Hippocampal formation (tissue), 2 donors: ENCODE data around the gene PTPDC1.
A peak's percentile ranks its signal among the peaks of the same experiment; 100 is the strongest.

ENCODE experiments used
- DNase-seq, 2 donors: peaks; one replicate each; lab custom pipeline; 2025; lab: John Stamatoyannopoulos, UW

PTPDC1 gene

DNA sequence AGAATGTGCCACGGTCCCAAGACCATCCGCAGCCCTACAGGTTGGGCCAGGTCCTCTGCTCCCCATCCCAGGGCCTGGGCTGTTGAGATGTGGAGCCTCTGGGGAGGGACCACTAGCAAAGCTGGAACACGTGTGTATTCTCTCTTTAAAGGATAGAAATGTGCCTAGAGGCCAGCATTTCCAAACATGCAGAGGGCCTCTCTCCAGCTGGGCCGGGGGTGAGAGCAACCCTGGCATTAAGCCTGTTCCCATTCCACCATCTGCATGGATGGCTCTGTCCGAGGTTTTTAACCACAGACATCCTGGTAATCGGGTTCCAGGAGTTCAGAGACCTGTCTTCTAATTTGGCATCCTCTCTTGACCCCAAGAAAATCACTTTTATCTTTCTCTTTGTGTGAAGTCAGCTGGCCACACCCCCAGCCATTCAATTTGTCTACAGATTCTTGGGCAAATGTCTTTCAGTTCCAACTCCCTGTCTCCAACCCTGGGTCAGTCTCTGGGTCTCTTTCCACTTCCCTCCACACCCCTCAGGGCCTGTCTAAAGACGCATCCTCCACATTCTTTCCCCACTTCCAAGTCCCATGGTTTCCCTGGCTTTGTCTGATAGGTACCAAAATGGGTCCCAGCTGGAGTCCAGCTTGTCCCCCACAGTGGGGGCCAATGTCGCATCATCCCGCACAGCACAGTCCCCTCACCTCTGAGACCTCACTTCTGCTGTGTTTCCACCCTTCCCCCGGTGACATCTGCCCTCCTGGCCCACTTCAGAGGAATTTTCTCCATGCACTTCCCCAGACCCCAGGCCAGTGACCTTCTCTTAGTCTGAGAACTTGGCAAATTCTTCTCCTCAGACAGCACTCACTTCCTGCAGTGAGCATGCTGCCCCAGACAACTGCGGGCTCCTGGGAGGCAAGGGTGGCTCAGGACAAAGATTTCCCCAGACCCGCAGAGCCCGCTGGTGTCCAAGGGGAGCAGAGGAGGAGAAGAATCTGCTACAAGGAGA, 56.8 kb downstream of the PTPDC1 start:
- DNase-seq, result no peak

DNA sequence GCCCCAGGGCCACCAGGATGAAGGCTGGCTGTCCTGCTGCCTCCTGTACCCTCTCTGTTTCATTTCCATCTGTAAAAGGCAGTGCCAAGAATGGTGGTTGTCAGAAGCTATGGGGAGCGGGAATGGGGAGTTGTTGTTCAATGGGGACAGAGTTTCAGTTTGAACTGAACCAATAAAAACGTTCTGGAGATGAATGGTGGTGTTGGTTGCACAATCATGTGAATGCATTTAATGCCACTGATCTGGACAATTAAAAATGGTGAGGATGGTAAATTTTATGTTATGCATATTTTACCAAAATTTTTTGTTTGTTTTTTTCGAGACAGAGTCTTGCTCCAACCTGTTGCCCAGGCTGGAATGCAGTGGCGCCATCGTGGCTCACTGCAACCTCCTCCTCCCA, 58.1 kb downstream of the PTPDC1 start:
- no peak for DNase-seq

DNA sequence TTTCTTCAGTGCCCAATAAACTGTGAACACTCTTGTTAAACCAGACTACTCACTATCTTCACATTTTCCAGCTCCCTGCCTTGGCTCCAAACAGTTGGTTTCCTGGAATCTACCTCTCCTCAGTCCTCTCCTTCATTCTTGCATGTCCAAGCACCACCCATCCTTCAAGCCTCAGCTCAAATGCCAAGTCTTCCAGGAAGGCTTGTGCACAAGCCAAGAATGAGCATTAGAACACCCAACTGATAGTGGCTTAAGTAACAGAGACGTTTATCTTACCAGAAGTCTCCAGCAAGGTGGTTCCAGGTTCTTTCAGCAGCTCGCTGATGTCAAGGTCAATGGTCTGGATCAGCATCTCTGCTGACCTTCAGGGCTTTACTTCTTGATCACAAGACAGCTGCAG, 60.1 kb downstream of the PTPDC1 start:
- no peak for DNase-seq

DNA sequence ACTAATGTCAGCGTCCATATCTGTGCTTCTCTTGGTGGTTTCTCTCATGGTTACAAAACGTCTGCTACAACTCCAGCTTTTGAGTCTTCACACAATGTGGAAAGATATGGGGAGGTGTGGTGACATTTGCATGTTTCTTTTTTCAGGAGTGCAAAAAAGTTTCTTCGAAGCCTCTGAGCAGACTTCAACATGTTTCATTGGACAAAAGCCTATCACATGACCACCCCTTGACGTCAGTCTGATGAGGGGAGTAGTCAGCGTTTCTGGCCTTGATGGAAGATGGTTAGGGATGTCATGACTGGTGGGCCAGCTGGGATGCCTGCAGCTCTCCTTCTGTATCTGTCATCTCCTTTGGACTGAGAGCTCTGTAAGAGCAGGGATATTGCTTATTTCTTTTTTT, 61.4 kb downstream of the PTPDC1 start:
- DNase-seq, result no peak

DNA sequence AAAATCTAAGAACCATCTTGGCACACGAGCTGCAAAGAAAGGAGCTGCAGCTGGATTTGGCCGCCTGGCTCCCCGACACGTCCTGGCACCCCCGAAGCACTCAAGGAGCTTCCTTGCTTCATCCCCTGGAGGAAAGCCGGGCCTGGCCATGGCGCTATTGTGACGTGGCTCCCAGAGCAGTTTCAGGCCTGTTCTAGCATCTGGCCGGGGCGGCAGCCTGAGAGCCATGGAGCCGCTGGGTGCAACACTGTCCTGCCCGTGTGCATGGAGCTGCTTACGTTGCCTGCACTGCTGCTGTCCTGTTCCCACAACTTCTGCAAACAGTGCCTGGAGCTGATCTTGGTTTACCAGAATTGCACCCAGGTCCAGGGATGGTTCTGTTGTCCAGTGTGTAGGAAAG, 63.5 kb downstream of the PTPDC1 start:
- no peak for DNase-seq

DNA sequence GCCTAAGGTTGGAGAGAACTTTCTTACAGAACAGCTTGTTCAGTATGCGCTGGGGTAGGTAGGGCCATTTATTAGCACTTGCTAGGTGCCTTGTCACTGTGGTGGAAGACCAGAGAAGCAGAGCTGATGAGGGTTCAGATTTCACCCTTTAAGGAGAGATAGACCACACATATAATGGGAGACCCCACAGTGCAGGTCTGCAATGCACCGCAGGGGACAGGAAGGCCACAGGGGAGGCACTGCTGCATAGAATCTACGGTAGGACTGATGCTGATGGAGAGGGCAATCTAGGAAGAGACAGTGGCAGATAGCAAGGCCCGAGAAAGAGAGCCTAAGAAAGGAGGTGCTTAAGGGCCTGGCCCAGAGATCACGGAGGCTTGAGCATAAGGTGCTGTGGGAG, 64.2 kb downstream of the PTPDC1 start:
- DNase-seq, result no peak

DNA sequence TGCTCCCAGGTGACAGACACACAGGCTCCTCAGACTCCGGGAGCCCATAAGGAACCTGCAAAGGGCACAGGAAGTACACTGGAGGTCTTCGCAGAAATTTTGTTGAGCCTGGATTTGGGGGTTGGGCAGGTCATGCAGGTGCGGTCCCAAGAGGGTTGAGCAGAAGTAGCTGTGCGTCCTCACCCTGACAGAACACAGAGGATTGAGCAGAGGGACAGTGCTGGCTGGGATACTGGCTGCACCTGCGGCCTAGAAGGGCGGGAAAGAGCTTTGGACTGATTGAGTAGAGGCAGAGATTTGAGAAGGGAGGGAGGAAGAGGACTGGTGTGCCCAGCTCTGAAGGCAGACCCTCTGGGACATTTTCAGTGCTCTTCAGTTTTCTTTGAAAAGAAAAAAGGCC, 65.4 kb downstream of the PTPDC1 start:
- DNase-seq, result no peak

DNA sequence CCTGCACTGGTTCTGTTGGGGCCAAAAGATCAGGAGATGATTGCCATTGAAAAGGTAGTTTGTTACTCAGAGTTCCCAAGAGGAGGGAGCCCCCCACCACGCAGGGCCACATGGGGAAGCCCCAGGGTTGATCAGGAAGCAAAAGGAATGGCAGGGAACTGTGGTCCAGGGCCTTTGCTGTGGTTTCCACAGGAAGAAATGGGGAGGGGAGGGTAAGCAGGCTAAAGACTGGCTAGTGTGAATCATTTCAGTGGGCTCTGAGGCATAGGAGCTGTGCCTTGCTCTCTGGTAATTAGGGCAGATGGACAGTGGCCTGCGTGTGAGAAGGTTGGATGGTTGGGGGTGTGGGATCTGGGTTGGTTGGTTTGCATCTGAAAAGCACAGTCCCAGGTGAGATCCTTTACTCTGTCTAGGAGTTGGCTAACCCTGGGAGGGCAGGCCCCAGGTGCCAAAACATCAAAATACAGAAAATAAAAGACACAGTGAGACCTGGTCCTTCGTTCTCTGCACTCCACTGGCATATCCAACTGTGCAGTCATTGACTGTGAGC, 66.1 kb downstream of the PTPDC1 start:
- DNase-seq, result no peak

DNA sequence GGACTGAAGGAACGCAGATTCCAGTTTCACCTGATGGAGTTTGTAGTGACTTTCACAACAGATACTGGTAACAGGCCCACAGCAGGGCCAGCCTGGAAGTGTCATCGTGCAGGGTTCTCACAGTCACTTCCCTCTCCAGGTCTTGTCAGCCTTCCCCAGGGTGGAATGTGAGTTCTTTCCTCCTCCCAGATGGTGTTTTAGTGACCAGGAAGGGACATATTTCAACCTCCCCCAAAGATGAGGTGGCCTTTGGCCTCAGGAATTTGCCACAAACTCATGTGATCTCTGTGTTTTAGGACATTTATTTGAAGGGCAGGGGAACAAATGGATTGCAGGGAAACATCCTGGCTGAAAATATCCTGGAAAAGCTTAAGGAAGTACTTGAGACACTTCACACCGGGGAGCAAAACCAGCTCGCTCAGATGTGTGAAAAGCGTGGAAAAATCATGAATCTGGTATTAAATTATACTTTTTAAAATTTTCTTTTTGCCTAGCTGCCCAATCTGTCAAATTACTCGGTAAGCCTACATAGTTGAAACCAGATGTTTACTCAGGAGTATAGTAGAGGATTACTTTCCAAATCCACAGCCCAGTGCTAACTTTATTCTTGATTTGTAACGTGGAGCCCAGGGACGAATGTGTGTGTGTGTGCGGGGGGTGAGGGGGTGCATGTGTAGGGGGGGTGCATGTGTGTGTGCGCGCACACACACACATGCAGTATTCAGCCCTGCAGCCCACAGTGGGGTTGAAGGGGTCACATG, 66.8 kb downstream of the PTPDC1 start:
- no peak for DNase-seq

DNA sequence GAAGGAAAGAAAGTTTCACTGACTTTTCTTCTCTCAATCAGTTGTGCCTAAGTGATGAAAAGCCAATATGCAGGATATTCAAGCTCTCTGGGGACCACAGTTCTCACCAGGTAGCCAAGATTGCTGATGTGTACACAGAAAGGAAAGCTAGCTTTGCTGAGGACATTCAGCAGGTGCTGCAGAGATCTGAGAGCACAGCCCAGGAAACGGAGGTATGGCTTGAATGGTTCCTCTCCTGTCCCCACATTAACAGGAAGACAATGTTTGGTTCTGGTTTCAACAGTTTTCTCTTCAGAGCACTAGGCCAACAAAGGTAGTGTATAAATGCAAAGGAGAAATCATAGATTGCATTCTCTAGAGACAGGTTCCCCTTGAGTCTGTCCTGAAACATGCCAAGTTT, 69.6 kb downstream of the PTPDC1 start:
- DNase-seq, result no peak

DNA sequence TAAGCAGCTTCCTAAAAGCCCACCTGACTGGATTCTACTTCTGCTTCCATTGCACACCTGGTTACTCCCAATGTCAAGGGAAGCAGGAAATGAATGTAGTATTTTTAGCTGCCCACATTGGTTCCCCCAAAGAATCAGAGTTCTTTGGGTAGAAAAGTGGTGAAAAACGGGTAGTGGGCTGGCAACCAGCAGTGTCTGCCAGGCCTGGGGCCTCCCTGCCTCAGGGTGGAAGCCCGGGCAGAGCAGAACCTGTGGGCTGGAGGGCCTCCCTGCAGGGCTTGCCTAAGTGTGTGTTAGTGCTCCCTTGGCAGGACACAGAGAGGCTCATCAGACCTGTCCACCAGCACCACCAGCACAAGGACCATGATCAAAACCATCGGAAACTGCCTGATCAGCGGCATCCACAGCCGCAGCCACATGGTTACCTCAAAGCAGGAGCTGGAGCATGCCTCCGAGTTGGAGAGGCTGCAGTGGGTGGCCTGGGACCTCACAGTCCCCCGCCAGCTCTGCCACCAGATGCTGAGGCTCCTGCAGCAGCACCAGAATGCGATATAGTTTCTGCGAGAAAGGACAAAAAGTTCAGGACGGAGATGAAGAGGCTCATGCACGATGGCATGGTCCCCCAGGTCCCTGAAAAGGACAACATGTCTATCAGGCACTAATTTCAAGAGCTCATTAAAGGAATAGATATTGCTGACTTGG, 72.2 kb downstream of the PTPDC1 start:
- no peak for DNase-seq

DNA sequence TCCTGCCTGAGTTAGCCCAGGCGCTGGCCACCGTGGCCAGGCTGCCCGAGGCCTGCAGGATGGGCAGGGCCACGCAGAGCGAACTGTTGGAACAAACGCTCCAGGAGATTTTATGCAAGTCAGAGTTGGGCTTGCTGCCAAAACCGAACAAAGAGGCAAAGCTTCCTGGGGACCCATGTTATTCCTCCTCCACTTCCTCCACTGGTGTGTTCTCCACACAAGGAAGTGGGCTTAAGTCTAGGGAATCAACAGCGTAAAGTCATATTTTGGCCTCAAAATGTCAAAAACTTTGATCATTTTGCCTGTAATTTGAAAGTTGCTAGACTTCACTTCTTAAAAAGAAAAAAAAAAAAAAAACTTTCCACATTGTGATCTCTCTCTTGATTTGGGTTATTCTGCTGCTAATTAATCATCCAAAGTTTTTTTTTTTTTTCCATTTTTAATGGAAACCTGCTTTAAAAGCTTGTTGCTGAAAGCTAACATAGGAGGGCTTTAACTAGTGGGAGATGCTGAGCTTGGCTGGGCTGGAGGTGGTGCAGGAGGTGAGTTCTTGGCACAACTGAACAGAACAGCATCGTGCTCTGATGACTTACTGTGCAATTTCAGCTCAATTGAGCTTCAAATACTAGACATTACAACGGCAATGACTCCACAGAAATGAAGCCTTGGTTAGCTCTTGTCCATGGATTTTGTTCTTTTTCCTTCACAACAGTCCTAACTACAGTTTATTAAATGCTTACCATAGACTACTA, 73.0 kb downstream of the PTPDC1 start:
- peak; percentile 20 to 56 for DNase-seq
